Measurements from ENCODE around the gene PLCB2. TPM values are rescaled to one million over a fixed set of nuclear protein-coding genes. Genes with fewer than 3 reads are reported as not detected.

Gene PLCB2
- total and polyA plus RNA-seq, 9 of the 15 experiments (the other 6 are each of a cell fraction or from before 2014, with no cell fraction given), result 0.37 to 12.3 (median 8.0) TPM

- no peak for TF ChIP-seq HMG20A (CRISPR knock-in tag; conservative IDR thresholded peaks at IDR 0.05)
- TF ChIP-seq, protein P1, sequence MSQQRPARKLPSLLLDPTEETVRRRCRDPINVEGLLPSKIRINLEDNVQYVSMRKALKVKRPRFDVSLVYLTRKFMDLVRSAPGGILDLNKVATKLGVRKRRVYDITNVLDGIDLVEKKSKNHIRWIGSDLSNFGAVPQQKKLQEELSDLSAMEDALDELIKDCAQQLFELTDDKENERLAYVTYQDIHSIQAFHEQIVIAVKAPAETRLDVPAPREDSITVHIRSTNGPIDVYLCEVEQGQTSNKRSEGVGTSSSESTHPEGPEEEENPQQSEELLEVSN (IDR thresholded peaks at IDR 0.05; ENCODE audit: borderline replicate concordance in 1 of 2, extremely low read depth in 1 of 2, insufficient read depth in 1 of 2, insufficient read length in 1 of 2, low read depth in 1 of 2, low read length in 1 of 2, poor library complexity in 1 of 2, severe bottlenecking in 1 of 2), result peak; percentile 80 to 94
Observed at GRCh38 chr15:40243126-40243810, 64.5 kb downstream of the PLCB2 start (continued).

- Histone ChIP-seq H3K27me3 (ENCODE audit: control insufficient read depth in 2 of 2, insufficient read depth in 2 of 2, low read length in 2 of 2) (peaks cover 0 to 10% of the 10 kb centered on the region in 2 experiments; a peak in 2 of 5 replicates), H3K9me3 (replicated peaks; ENCODE audit: control insufficient read depth, insufficient read depth, low read depth, low read length) (no peaks in the 10 kb centered on the region), H3K4me2 (ENCODE audit: insufficient read depth, low read length) (peak overlapping the region; percentile 26; the same call in 1 of the 2 replicates), H3K36me3 (ENCODE audit: control insufficient read depth, insufficient read depth, low read length) (no peaks in the 10 kb centered on the region), H4K20me1 (replicated peaks; ENCODE audit: control insufficient read depth, insufficient read depth, low read length) (no peaks in the 10 kb centered on the region), H3K9ac (ENCODE audit: insufficient read depth in 1 of 2, low read depth in 2 of 2, low read length in 2 of 2) (peak overlapping the region in 1 of 2 experiments; percentile 32; a peak in 1 of 4 replicates), H3K79me2 (ENCODE audit: control insufficient read depth, insufficient read depth, low read length) (no peaks in the 10 kb centered on the region), H3K9me1 (ENCODE audit: control insufficient read depth, insufficient read depth, low read length) (no peaks in the 10 kb centered on the region), H3K4me3 (no peak overlapping the region), H3K4me1 (replicated peaks in 1 of 2; ENCODE audit: control insufficient read depth in 2 of 2, insufficient read depth in 2 of 2, low read length in 2 of 2) (peaks cover 24 to 40% of the 10 kb centered on the region in 2 experiments; a peak in 4 of 5 replicates), H2AFZ (ENCODE audit: low read depth, low read length) (peak overlapping the region; percentile 73), H3K27ac (ENCODE audit: extremely low read depth, low read depth, low read length) (no peak overlapping the region)
- DNase-seq (ENCODE audit: extremely low read depth in 1 of 4, low spot score in 3 of 4), result peak in 1 of 4 experiments; percentile 27
- no TSS peak for BruUV-seq (replicated peaks)
- ATAC-seq, result peak; percentile 15
- no peak for FAIRE-seq
- WGBS (ENCODE audit: insufficient coverage, low coverage, missing lambda C conversion rate), result 12% methylated on average over 4 of the region's 5 CpGs
- intact Hi-C loops (cut with micrococcal nuclease) (no loop called here), in situ Hi-C loops (cut with MboI) (no loop called here)
- ChIA-PET CTCF (ENCODE audit: low intra/inter-chr PET ratio) (interaction anchor here (0.6 kb wide), 1 partner anchor 456 kb away, joined by 3 read pairs; no protein-coding TSS in a partner anchor), POLR2A (interaction anchor here (0.6 to 2.1 kb wide), 7 partner anchors 10 to 201 kb away, joined by 3 to 8 read pairs (median 3); no protein-coding TSS in a partner anchor)
- TF ChIP-seq ZNF780A (CRISPR knock-in tag; IDR thresholded peaks at IDR 0.05) (no peak), PTTG1 (tag; IDR thresholded peaks at IDR 0.05; ENCODE audit: low read depth) (no peak), TFE3 (CRISPR knock-in tag; IDR thresholded peaks at IDR 0.05) (no peak), TARDBP (IDR thresholded peaks at IDR 0.05) (no peak), ETV6 (IDR thresholded peaks at IDR 0.05; ENCODE audit: borderline replicate concordance in 1 of 2, low read depth in 2 of 2, low read length in 1 of 2) (no peak), ETV6 (CRISPR knock-in tag; IDR thresholded peaks at IDR 0.05; ENCODE audit: borderline replicate concordance) (no peak), SREBF1 (IDR thresholded peaks at IDR 0.05; ENCODE audit: borderline replicate concordance, low read depth, low read length) (no peak)
- TF ChIP-seq, protein P2, sequence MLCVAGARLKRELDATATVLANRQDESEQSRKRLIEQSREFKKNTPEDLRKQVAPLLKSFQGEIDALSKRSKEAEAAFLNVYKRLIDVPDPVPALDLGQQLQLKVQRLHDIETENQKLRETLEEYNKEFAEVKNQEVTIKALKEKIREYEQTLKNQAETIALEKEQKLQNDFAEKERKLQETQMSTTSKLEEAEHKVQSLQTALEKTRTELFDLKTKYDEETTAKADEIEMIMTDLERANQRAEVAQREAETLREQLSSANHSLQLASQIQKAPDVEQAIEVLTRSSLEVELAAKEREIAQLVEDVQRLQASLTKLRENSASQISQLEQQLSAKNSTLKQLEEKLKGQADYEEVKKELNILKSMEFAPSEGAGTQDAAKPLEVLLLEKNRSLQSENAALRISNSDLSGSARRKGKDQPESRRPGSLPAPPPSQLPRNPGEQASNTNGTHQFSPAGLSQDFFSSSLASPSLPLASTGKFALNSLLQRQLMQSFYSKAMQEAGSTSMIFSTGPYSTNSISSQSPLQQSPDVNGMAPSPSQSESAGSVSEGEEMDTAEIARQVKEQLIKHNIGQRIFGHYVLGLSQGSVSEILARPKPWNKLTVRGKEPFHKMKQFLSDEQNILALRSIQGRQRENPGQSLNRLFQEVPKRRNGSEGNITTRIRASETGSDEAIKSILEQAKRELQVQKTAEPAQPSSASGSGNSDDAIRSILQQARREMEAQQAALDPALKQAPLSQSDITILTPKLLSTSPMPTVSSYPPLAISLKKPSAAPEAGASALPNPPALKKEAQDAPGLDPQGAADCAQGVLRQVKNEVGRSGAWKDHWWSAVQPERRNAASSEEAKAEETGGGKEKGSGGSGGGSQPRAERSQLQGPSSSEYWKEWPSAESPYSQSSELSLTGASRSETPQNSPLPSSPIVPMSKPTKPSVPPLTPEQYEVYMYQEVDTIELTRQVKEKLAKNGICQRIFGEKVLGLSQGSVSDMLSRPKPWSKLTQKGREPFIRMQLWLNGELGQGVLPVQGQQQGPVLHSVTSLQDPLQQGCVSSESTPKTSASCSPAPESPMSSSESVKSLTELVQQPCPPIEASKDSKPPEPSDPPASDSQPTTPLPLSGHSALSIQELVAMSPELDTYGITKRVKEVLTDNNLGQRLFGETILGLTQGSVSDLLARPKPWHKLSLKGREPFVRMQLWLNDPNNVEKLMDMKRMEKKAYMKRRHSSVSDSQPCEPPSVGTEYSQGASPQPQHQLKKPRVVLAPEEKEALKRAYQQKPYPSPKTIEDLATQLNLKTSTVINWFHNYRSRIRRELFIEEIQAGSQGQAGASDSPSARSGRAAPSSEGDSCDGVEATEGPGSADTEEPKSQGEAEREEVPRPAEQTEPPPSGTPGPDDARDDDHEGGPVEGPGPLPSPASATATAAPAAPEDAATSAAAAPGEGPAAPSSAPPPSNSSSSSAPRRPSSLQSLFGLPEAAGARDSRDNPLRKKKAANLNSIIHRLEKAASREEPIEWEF (CRISPR knock-in tag; IDR thresholded peaks at IDR 0.05), result no peak
Observed at GRCh38 chr15:40242601-40243000, 65.1 kb downstream of the PLCB2 start.
